Ovary (tissue), 9 donors: ENCODE results near the gene B4GALT3. TPM values are rescaled to one million over a fixed set of nuclear protein-coding genes. Genes with fewer than 3 reads are reported as not detected.

Experiments
- DNase-seq, 5 donors: peaks; one replicate each; pipeline ENCODE4 v3.0.0-alpha.2; 2019 to 2020
- H3K27ac ChIP-seq, 2 donors: fragments of 200-600 bp; one replicate each; pipeline versions ENCODE4 v1.5.1 to v1.8.0; 2019 to 2022
- H3K27me3 ChIP-seq: fragments of 200-600 bp; one replicate; pipeline ENCODE4 v1.8.0; 2022
- H3K36me3 ChIP-seq: fragments of 200-600 bp; sonication (generic); one replicate; pipeline ENCODE4 v1.5.1; 2019
- H3K4me1 ChIP-seq: one replicate; pipeline ENCODE4 v1.8.1; 2013; ENCODE audit warnings: mild to moderate bottlenecking, moderate library complexity; ENCODE audit not compliant: insufficient read depth
- H3K4me3 ChIP-seq: fragments of 200-600 bp; sonication (generic); one replicate; pipeline ENCODE4 v1.5.1; 2017
- H3K9me3 ChIP-seq, 2 donors: fragments of 200-600 bp in 1 of 2; sonication (generic) in 1 of 2; one replicate each; pipeline versions ENCODE4 v1.5.1 to v1.8.1; 2013 to 2019; ENCODE audit warnings: mild to moderate bottlenecking in 1 of 2, moderate library complexity in 1 of 2
- EP300 ChIP-seq: sonication (generic); formaldehyde crosslinking; IDR thresholded peaks from one replicate; pipeline ENCODE4 v1.6.1; 2017; ENCODE audit warnings: antibody characterized with exemption
- POLR2A ChIP-seq: fragments of 450-650 bp; IDR thresholded peaks from one replicate; pipeline ENCODE4 v1.6.1; 2017; ENCODE audit warnings: antibody characterized with exemption, mild to moderate bottlenecking, moderate library complexity
- WGBS, 3 donors: extraction: QIAGEN DNeasy Blood & Tissue Kit in 1 of 3; methylation state at CpG; one replicate each; pipeline versions ENCODE4 v1.1.5 to v1.1.7; 2013 to 2017; 5-methylcytosine and 5-hydroxymethylcytosine counted together
- intact Hi-C, 4 donors: fragments of 100-400 bp; cut with DNase I; formaldehyde crosslinking; loops; one replicate each; pipeline versions ENCODE4 v1.11.0 to v1.15.1; 2022 to 2023
- polyA plus RNA-seq, 2 donors: library from polyadenylated mRNA; stranded (reverse); fragments of 200-250 nt in 1 of 2; fragments of 350-450 nt in 1 of 2; fragmentation: Illumina TruSeq in 1 of 2; extraction: RNeasy Lipid Tissue Mini Kit (QIAGEN cat#74804) in 1 of 2; gene quantifications; one replicate each; pipeline ENCODE4 v1.2.3, GENCODE V29; 2013 to 2014
- total RNA-seq, 7 donors: library from RNA; depleted of rRNA in 2 of 7; stranded (reverse); fragments of >200 nt in 2 of 7; fragmentation: NEBNext Ultra II Directional in 3 of 7; extraction: Animal tissue kit (Norgen Biotek cat#: 25700) in 3 of 7; gene quantifications; one replicate each; pipeline versions ENCODE4 v1.1.0 to v1.2.4, GENCODE V29; 2016 to 2023
- TF ChIP-seq, protein P1 (sequence below), 3 donors: fragments of 450-650 bp in 2 of 3; fragments of 200-600 bp in 1 of 3; IDR thresholded peaks; one replicate each; pipeline versions ENCODE4 v1.5.1 to v1.8.0; 2016 to 2022; ENCODE audit warnings: antibody characterized with exemption in 3 of 3, mild to moderate bottlenecking in 1 of 3
- donor health status: DM: no; HTN: no; CAD: no; lungs with moderate emphysema.
- donor health status: DM: no; HTN: no; CAD: no.
- donor health status: Bipolar disorder and iron deficiency.
- donor health status: DM: yes; HTN: yes; CAD: no.
- donor health status: DM: no; HTN: no; CAD: no.
- donor health status: DM: yes; HTN: yes; CAD: no.

Gene B4GALT3
- total and polyA plus RNA-seq, 9 donors: 23.1 to 44.0 (median 28.8) TPM

DNA sequence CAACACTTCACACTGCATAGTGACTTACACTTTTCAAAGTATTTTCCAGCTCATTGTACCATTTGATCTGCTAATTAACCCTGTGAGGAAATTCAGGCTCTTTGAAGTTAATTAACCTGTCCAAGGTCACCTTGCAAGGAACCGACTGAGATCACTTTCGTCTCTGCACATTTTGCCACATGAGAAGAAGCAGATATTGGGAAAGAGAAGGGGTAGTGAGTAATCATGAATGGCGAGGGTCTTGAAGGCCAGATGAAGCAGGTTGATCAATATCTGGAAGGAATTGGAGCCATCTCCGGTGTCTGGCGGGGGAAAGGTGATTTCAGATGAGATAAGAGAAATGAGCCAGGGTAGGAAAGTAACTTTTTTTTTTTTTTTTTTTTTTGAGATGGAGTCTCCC is 42.7 kb upstream of the B4GALT3 start:
- intact Hi-C loops: loop anchor here in 2 of 4 donors (10.0 kb wide), 2 partner anchors 85 to 165 kb away; partner anchors contain the start of gene MPZ (in 1 of the 2)
- DNase-seq: no peak
- TF ChIP-seq, protein P1, sequence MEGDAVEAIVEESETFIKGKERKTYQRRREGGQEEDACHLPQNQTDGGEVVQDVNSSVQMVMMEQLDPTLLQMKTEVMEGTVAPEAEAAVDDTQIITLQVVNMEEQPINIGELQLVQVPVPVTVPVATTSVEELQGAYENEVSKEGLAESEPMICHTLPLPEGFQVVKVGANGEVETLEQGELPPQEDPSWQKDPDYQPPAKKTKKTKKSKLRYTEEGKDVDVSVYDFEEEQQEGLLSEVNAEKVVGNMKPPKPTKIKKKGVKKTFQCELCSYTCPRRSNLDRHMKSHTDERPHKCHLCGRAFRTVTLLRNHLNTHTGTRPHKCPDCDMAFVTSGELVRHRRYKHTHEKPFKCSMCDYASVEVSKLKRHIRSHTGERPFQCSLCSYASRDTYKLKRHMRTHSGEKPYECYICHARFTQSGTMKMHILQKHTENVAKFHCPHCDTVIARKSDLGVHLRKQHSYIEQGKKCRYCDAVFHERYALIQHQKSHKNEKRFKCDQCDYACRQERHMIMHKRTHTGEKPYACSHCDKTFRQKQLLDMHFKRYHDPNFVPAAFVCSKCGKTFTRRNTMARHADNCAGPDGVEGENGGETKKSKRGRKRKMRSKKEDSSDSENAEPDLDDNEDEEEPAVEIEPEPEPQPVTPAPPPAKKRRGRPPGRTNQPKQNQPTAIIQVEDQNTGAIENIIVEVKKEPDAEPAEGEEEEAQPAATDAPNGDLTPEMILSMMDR (IDR thresholded peaks at IDR 0.05): no peak
- no peak for TF ChIP-seq EP300
- no peak for TF ChIP-seq POLR2A

DNA sequence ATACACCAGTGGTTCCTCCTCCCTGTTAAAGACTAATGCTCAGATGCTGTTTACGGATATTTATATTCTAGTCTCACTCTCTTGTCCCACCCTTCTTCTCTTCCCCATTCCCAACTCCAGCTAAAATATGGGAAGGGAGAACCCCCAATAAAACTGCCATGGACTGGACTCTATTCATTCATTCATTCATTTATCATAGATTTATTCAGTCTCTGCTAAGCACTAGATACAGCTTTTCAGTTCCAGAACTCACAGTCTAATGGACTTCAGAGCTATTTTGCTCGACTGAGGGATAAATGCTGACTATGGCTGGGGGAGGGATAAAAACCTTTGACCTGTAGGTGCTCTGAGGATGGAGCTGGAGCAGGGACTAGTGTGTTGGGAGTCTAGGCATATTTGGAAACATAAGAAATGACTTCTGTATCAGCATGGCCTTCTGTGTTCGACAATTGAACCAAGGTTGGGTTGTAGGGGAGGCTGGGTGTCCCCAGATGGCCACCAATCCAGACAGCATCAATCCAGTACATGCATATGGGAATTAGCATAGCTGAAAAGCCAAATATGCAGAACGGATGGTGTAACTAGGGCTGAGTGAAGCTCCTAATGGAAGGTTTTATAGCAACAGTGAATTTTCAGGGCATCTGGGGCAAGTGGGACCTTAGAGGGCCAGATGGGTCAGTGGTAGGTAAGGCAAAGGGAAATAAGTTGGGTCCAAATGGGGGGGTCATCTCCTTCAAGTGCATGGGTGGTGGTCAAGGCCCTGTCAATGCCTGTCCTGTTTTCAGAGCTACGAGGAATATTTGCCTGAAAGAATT is 42.0 kb upstream of the B4GALT3 start:
- no peak for DNase-seq
- Histone ChIP-seq H3K27ac (no peak overlapping the region), H3K27me3 (no peaks in the 10 kb centered on the region), H3K36me3 (no peaks in the 10 kb centered on the region), H3K4me1 (no peaks in the 10 kb centered on the region), H3K4me3 (no peak overlapping the region), H3K9me3 (no peaks in the 10 kb centered on the region)
- 84 to 92% (median 88%) methylated on average over 5 of the region's 5 CpGs for WGBS, 3 donors
- intact Hi-C loops: no loop called here
- TF ChIP-seq, protein P1 (IDR thresholded peaks at IDR 0.05): no peak
- TF ChIP-seq EP300 (no peak), POLR2A (no peak)

More for the DNA sequence above, 42.7 kb upstream of the B4GALT3 start:
- Histone ChIP-seq H3K27ac (no peak overlapping the region), H3K36me3 (no peaks in the 10 kb centered on the region), H3K9me3 (no peaks in the 10 kb centered on the region), H3K27me3 (no peaks in the 10 kb centered on the region), H3K4me3 (no peak overlapping the region), H3K4me1 (no peaks in the 10 kb centered on the region)
- 81 to 84% (median 84%) methylated on average over 5 of the region's 5 CpGs for WGBS, 3 donors

DNA sequence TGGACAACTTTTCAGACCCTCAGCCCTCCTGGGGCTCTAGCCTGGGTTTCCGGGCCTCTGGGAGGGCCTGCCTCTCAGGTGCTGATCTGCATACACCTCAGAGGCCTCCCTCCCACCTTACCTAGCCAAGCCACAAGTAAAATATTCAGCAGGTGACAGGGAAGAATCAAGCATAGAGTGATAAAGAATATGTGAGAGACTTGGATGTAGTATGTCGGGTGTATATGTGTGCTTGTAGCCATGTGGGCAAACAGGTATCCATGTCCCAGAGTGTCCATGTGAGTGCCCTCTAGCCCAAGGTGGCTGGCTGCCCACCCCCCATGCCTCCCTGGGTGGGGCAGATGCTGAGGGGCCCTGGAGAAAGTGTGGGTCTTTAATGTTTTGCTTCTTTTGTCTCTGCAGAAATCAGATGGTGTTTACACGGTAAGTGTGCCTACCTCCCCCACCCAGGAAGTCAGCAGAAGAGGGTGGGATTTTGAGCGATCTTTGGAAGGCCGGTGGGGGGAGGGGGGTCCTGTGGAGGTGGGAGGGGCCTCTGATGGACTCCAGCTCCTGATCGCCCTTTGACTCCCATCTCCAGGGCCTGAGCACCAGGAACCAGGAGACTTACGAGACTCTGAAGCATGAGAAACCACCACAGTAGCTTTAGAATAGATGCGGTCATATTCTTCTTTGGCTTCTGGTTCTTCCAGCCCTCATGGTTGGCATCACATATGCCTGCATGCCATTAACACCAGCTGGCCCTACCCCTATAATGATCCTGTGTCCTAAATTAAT is 41.2 kb upstream of the B4GALT3 start:
- intact Hi-C loops: no loop called here
- TF ChIP-seq POLR2A (no peak), EP300 (no peak)
- TF ChIP-seq, protein P1 (IDR thresholded peaks at IDR 0.05): no peak
- no peaks in the 10 kb centered on the region for H3K36me3 ChIP-seq
- no peak overlapping the region for H3K4me3 ChIP-seq
- H3K27me3 ChIP-seq: no peaks in the 10 kb centered on the region
- DNase-seq: no peak
- no peaks in the 10 kb centered on the region for H3K4me1 ChIP-seq
- H3K9me3 ChIP-seq: no peaks in the 10 kb centered on the region
- 73 to 74% (median 74%) methylated on average over 8 of the region's 8 CpGs for WGBS, 3 donors
- no peak overlapping the region for H3K27ac ChIP-seq

DNA sequence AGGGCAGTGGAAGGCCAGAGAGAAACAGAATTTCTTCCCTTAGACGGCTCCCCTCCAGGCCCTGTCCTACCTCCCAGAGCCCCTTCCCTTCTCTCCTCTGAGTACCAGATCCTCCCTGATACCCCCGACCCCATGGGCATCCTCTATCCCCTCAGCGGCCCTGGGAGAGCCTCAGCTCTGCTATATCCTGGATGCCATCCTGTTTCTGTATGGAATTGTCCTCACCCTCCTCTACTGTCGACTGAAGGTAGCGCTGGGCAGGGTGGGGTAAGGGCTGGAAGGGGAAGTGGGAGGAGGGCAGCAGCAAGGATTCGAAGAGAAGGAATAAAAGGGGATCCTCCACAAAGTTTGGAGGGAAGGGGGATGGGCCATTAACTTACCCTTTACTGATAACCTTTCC is 40.5 kb upstream of the B4GALT3 start:
- no peaks in the 10 kb centered on the region for H3K36me3 ChIP-seq
- no peaks in the 10 kb centered on the region for H3K9me3 ChIP-seq
- TF ChIP-seq EP300: no peak
- intact Hi-C loops: no loop called here
- H3K27me3 ChIP-seq: no peaks in the 10 kb centered on the region
- no peak for DNase-seq
- H3K27ac ChIP-seq: no peak overlapping the region
- 68 to 83% (median 81%) methylated on average over 6 of the region's 6 CpGs for WGBS, 3 donors
- no peaks in the 10 kb centered on the region for H3K4me1 ChIP-seq
- no peak overlapping the region for H3K4me3 ChIP-seq
